Activated CD8-positive, alpha-beta memory T cell treated with anti-CD3 and anti-CD28 coated beads for 24 hours (primary cell): ENCODE results near the gene EOLA1.

Experiments used
- DNase-seq: peaks from one replicate; pipeline ENCODE4 v3.0.0-alpha.2; 2020

Gene EOLA1

GRCh38 chrX:149540621-149541520 lies at the start of gene EOLA1:
Gene EOLA1, plus strand, starts transcription at chrX:149541012. Its CDS starts 4,619 bp downstream, at chrX:149545631.
- DNase-seq = peak; percentile 89

- DNase-seq = no peak
Measured at GRCh38 chrX:149491812-149492211, 49.0 kb upstream of the EOLA1 start.

GRCh38 chrX:149493567-149494562 lies 46.9 kb upstream of the EOLA1 start:
- DNase-seq = peak; percentile 50

- peak; percentile 26 for DNase-seq
Measured at GRCh38 chrX:149494844-149495565, 45.8 kb upstream of the EOLA1 start.

DNA sequence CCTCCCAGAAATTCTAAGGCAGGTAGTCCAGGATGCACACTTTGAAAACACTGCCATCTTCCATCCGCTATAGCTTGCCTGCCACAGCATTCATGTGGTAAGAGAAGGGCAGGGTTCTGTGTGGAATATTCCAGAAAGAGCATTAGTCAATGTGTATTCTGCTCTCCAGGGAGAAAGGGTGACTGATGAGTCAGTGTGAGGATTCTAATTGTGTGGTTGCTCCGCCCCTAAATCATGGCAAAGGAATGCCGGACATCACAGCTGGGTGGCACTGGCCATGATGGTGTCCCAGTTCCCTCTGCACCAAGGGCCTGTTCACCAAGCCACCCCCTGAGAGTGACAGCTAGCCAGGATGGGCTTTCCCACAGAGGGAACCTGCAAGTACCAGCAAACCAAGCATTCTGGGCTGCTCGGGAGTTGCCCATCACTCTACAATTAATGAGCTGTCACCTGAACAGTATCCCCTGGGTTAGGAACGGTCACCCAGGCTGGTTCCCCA lies 45.2 kb upstream of the EOLA1 start:
- no peak for DNase-seq

GRCh38 chrX:149497054-149497453 lies 43.8 kb upstream of the EOLA1 start:
- DNase-seq = no peak

DNA sequence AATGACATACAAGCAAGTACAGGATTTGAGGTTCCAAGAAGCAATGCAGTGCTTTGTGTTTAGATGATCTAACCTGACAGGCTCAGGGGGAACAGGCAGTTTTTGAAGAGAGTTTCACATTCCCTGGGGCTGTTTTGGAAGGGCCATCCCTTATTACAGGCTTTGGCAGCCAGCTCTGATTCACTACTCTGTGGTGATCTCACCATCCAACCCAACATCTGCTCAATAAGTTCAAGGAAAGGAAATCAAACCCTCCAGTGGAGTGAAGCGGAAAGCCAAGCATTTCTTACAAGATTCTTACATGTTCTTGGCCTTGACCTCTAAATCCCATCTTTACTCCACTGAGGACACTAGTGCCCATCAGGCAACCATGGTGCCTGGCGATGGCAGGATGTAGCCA lies 43.2 kb upstream of the EOLA1 start:
- DNase-seq = no peak

DNA sequence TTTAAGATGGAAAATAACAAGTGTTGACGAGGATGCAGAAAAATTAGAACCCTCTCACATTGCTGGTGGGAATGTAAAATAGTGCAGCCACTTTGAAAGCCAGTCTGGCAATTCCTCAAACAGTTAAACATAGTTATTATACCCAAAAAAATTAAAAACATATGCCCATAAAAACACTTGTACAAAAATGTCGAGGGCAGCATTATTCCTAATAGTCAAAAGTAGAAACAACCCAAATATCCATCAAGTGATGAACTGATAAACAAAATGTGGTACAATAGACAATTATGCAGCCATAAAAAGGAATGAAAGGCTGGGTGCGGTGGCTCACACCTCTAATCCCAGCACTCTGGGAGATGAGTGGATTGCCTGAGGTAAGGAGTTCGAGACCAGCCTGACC lies 42.0 kb upstream of the EOLA1 start:
- no peak for DNase-seq

- DNase-seq = peak; percentile 40
Measured at GRCh38 chrX:149499766-149500165, 41.0 kb upstream of the EOLA1 start.

- DNase-seq = peak; percentile 59
Measured at GRCh38 chrX:149502923-149503322, 37.9 kb upstream of the EOLA1 start.

GRCh38 chrX:149503446-149503845 lies 37.4 kb upstream of the EOLA1 start:
- DNase-seq = peak; percentile 75

DNA sequence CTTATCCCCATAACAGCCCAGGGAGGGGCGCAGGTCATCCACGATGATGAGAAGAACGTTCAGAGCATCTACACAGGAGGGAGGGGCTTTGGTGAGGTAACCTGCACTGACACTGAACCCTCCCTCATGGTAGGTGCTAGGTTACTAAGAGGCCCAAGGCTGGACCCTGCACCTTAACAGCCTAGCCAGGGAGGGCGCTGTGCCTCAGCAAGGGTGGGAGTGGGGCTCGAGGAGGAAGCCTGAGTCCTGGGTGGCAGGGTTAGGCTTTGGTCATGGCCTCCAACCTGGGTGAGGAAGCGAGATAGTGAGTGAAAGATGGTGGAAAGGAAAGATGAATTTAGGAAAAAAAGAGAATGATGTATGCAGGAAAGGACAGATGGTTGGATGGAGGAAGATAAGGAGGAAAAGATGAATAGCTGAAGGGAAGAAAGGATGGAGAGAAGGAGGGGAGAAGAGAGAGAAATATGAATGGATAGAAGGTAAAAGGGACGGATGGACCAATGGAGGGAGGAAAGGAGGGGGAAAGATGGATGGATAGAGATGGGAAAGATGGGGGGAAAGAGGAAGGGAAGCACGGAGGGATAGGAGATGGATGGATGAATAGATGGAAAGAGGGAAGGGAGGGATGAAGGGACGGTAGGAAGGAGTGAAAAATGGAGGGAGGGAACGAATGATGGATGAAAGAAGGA lies 36.4 kb upstream of the EOLA1 start:
- peak; percentile 73 for DNase-seq

DNA sequence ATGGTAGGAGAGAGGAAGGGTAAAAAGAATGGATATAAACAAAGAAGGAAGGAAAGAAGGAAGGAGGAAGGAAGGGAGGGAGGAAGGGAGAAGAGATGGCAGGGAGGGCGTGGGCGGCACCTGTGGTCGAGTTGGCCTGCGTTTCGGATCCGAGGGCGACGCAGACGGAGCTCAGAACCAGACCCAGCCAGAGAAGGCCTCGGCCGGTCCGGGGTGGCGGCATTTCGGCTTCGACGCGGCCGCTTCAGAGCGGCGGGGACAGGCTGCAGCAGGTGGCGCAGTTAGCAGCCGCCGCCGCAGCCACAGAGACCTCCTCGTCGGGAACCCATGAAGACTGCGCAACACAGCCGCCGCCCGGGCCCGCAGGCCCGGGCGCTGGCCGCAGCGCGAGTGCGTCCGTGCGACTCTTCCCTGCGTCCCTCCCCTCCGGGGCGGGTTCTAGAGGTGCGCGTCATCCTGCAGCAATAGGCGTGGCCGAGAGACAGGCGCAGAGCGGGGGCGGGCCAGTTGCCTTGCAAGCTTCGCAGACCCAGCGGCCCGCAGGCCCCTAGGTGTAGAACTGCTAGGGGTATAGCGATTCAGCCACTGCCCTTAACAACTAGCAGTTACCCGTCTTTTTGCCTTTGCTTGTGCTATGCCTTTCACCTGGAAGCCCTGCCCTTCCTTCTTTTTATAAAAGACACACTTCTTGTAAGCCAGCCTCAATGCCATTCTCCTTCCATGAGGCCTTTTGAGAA lies 35.7 kb upstream of the EOLA1 start, which contains the start of gene IDS:
Gene IDS, minus strand, starts transcription at position 392 of the 737 bp plus-strand sequence. Its CDS starts 169 bp downstream, at position 223.
- DNase-seq = peak; percentile 89

- DNase-seq = no peak
Measured at GRCh38 chrX:149505671-149506070, 35.1 kb upstream of the EOLA1 start.

DNA sequence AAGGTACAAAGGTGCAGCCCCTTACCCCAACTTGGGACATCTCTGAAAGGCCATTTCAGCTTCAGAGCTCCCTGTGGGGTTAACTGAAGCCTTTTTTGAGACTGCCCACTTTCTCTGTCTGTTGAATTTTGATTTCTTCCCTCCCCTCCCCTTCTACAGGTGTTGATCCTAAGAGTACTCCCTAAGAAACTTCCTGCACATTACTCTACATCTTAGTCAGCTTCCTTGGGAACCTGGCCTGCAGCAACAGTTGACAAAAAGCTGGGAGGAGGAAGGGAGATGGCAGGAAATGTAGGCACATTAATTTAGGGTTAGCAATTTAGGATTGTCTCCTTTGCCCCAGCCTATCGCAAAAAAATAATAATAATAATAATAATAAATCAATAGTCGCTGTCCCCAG lies 34.5 kb upstream of the EOLA1 start:
- no peak for DNase-seq

DNA sequence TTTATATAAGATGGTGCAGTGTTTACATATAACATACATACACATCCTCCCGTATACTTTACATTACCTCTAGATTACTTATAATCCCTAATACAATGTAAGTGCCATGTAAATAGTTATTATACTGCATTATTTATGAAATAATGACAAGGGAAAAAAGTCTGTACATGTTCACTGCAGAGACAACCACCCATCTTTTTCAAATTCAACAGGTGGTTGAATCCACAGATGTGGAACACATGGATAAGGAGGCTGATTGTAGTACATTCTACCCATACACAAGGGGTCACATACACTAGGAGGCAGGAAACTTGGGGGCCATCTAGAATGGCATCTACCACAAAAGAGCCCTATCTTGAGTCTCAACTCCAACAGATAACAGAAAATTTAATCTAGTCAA lies 32.3 kb upstream of the EOLA1 start:
- DNase-seq = no peak

DNA sequence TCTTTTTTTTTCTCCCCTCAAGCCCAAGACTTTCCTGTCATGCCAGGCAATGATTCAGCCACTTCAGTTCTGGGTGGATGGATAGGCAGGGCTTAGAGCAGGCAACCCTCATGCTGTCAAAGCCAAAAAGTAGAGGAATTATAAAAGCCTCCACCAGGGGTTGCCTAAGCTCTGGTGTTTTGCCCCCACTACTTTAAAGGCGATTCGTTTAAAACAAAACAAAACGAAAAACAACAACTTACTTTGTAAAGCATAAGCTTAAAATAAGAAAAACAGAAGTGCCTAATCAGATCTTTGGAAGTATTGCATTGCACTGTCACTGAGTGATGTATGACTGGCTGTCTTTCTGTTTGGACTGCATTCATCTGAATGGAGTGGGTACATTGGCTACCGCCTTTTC lies 30.4 kb upstream of the EOLA1 start:
- DNase-seq = peak; percentile 43

GRCh38 chrX:149511081-149511480 lies 29.7 kb upstream of the EOLA1 start:
- DNase-seq = peak; percentile 49

GRCh38 chrX:149512225-149512885 lies 28.5 kb upstream of the EOLA1 start:
- DNase-seq = peak; percentile 78

DNA sequence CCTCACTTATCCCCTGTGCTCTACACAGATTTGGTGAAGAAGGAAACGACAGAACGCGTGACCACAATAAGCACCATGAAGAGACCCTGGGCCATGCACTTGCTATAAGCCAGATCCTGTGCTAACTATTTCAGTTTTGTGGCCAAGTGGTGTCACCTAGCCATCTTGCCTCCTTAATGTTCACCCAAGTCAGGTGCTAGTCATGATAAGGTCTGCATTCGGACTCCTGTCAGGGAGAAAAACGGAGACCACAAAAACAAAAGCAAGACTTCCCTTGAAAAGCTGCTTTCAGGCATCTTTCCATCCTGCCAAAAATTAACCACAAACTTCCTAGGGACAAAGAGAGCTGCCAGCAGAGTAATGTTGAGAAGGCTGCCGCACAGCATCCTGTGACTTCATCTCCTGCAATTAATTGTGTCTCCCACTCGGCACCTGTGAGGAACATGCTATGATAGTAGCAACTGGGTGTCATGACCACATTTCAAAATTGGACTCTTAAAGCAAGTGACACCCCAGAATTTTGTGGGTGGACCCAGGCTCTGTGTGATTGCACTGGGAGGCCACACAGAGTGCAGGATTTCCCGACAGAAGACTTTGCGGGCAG lies 26.9 kb upstream of the EOLA1 start:
- no peak for DNase-seq
